Smooth muscle cell (in vitro differentiated cells): ENCODE results near the gene SPARC. TPM values are rescaled to one million over a fixed set of nuclear protein-coding genes. Genes with fewer than 3 reads are reported as not detected.

ENCODE experiments used
- DNase-seq: peaks from one replicate; lab custom pipeline; 2025; ENCODE audit not compliant: unreplicated experiment; lab: John Stamatoyannopoulos, UW
- H2AFZ ChIP-seq: fragments of 200-600 bp; sonication (generic); 2 replicates; pipeline ENCODE4 v1.6.0; 2016; ENCODE audit warnings: antibody characterized with exemption, low read depth, mild to moderate bottlenecking
- H3F3A ChIP-seq: fragments of 200-600 bp; sonication (generic); 2 replicates; pipeline ENCODE4 v1.6.0; 2017; ENCODE audit warnings: antibody characterized with exemption, low read depth
- H3K27ac ChIP-seq: fragments of 200-600 bp; sonication (generic); 2 replicates; pipeline ENCODE4 v1.5.1; 2016; ENCODE audit warnings: low read depth, mild to moderate bottlenecking
- H3K27me3 ChIP-seq: fragments of 200-600 bp; sonication (generic); 2 replicates; pipeline ENCODE4 v1.6.1; 2016; ENCODE audit warnings: low read depth, mild to moderate bottlenecking
- H3K36me3 ChIP-seq: fragments of 200-600 bp; sonication (generic); 2 replicates; pipeline ENCODE4 v1.5.1; 2016; ENCODE audit warnings: low read depth
- H3K4me1 ChIP-seq: fragments of 200-600 bp; sonication (generic); 2 replicates; pipeline ENCODE4 v1.5.1; 2016; ENCODE audit warnings: low read depth
- H3K4me2 ChIP-seq: fragments of 200-600 bp; sonication (generic); 2 replicates; pipeline ENCODE4 v1.6.0; 2016; ENCODE audit warnings: mild to moderate bottlenecking
- H3K4me3 ChIP-seq: fragments of 200-600 bp; sonication (generic); 2 replicates; pipeline ENCODE4 v1.5.1; 2016; ENCODE audit warnings: mild to moderate bottlenecking
- H3K79me2 ChIP-seq: fragments of 200-600 bp; sonication (generic); 2 replicates; pipeline ENCODE4 v1.6.0; 2016; ENCODE audit warnings: low read depth, mild to moderate bottlenecking
- H3K9ac ChIP-seq: fragments of 200-600 bp; sonication (generic); 2 replicates; pipeline ENCODE4 v1.6.0; 2016; ENCODE audit warnings: low read depth
- H3K9me3 ChIP-seq: fragments of 200-600 bp; sonication (generic); replicated peaks from 2 replicates; pipeline ENCODE4 v1.5.1; 2016; ENCODE audit warnings: low read depth
- H4K20me1 ChIP-seq: fragments of 200-600 bp; sonication (generic); 2 replicates; pipeline ENCODE4 v1.6.0; 2016; ENCODE audit warnings: low read depth
- WGBS: methylation state at CpG from one replicate; pipeline ENCODE4 v1.1.7; 2016; ENCODE audit warnings: low lambda C conversion rate; 5-methylcytosine and 5-hydroxymethylcytosine counted together
- polyA plus RNA-seq: library from polyadenylated mRNA; unstranded; fragments of >200 nt; fragmentation: Nextera tagmentation; extraction: Ambion mirVana; gene quantifications from 2 replicates; pipeline ENCODE4 v1.2.1, GENCODE V29; 2016
- total RNA-seq: library from RNA; depleted of rRNA; stranded (reverse); fragments of >200 nt; gene quantifications from 2 replicates; pipeline ENCODE4 v1.2.3, GENCODE V29; 2014
- TF ChIP-seq, protein P1 (sequence below): fragments of 200-600 bp; sonication (generic); IDR thresholded peaks from 2 replicates; pipeline ENCODE4 v1.5.1; 2017; ENCODE audit warnings: borderline replicate concordance, mild to moderate bottlenecking, antibody characterized with exemption; ENCODE audit not compliant: insufficient read depth, poor library complexity, severe bottlenecking

SPARC gene
- total and polyA plus RNA-seq, 2 experiments from 2014 or later = 7,113 to 19,518 TPM

DNA sequence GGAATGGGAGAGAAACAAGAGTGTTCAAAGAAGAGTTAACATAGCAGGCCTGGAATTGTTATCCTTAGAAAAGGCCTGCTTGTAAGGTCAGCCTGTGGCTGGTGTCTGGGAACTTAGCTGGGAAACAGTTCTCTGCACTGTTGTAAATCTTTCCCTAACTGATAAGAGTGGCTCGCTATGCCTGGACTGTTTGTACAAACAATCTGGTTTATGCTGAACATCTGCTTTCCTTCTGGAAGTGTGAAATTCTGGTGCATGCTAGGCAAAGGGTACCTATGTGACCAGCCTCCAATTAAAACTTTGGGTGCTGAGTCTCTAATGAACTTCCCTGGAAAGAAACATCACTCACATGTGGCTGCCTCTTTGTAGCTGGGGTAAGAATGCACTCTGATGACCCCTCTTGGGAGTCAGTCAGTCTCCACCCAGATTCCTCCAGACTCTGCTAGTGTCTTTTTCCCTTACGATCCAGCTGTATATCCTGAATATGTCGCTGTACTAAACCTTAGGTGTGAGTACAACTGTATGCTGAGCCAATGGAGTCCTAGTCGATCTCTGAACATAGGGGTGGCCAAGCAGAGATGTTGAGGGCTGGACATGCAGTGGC, 16.5 kb downstream of the SPARC start:
- Histone ChIP-seq H3F3A (peaks cover 87% of the 10 kb centered on the region), H3K4me1 (peaks cover 10% of the 10 kb centered on the region), H3K79me2 (peaks cover 78% of the 10 kb centered on the region), H3K4me2 (no peak overlapping the region), H3K9me3 (no peaks in the 10 kb centered on the region), H3K36me3 (peaks cover 24% of the 10 kb centered on the region), H4K20me1 (peaks cover 100% of the 10 kb centered on the region), H2AFZ (no peak overlapping the region), H3K27me3 (no peaks in the 10 kb centered on the region), H3K27ac (peak overlapping the region; percentile 99), H3K4me3 (no peak overlapping the region), H3K9ac (no peak overlapping the region)
- DNase-seq = no peak
- WGBS = 29% methylated on average over 4 of the region's 4 CpGs
- TF ChIP-seq, protein P1, sequence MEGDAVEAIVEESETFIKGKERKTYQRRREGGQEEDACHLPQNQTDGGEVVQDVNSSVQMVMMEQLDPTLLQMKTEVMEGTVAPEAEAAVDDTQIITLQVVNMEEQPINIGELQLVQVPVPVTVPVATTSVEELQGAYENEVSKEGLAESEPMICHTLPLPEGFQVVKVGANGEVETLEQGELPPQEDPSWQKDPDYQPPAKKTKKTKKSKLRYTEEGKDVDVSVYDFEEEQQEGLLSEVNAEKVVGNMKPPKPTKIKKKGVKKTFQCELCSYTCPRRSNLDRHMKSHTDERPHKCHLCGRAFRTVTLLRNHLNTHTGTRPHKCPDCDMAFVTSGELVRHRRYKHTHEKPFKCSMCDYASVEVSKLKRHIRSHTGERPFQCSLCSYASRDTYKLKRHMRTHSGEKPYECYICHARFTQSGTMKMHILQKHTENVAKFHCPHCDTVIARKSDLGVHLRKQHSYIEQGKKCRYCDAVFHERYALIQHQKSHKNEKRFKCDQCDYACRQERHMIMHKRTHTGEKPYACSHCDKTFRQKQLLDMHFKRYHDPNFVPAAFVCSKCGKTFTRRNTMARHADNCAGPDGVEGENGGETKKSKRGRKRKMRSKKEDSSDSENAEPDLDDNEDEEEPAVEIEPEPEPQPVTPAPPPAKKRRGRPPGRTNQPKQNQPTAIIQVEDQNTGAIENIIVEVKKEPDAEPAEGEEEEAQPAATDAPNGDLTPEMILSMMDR = no peak

DNA sequence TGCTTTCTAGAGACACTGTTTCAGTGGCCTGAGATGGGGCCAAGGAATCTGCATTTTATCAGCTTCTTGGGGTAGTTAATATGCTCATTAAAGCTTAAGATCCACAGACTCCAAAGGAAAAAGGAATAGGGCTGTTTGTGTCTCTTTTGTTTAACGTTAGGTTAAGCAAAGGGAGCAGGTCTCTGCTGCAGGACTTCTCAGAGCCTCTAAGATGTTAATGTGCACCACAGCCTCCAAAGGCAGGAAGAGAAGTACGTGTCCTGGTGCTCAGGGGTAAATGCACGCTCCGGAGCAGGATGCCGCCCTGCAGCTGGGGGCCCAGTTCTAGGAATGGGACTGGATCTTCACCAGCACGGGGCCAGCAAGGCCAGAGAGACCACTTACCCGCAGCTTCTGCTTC, 19.6 kb downstream of the SPARC start:
- H3K36me3 ChIP-seq = peaks cover 26% of the 10 kb centered on the region
- TF ChIP-seq, protein P1 = no peak
- DNase-seq = no peak
- no peaks in the 10 kb centered on the region for H3K9me3 ChIP-seq
- no peak overlapping the region for H3K4me3 ChIP-seq
- H3F3A ChIP-seq = peaks cover 90% of the 10 kb centered on the region
- H3K4me2 ChIP-seq = no peak overlapping the region
- H3K9ac ChIP-seq = no peak overlapping the region
- WGBS = 92% methylated on average over 7 of the region's 7 CpGs
- H2AFZ ChIP-seq = no peak overlapping the region
- no peaks in the 10 kb centered on the region for H3K27me3 ChIP-seq
- peak overlapping the region; percentile 99 for H3K27ac ChIP-seq
- H3K4me1 ChIP-seq = peaks cover 5% of the 10 kb centered on the region
- H3K79me2 ChIP-seq = peaks cover 52% of the 10 kb centered on the region
- H4K20me1 ChIP-seq = peaks cover 100% of the 10 kb centered on the region

DNA sequence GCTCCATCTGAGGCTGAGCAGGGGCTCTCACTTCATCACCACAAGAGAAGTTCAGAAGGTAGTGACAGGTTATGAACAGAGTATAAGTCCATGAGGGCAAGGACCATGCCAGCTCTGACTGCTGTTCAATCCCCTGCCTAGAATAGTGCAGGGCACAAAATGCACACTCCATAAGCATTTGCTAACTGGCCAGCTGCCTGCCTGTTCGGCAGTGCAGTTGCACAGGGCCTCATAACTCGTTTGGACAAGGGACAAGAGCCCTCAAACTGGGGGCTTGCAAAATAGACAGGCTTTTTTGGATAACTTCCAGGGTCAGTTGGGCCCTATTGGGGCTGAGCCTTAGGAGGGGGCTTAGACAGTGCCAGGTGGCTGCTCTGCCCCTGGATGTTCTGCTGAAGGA, 21.1 kb downstream of the SPARC start:
- Histone ChIP-seq H3K9me3 (no peaks in the 10 kb centered on the region), H3K9ac (no peak overlapping the region), H3K36me3 (peaks cover 26% of the 10 kb centered on the region), H4K20me1 (peaks cover 100% of the 10 kb centered on the region), H3K27ac (peak overlapping the region; percentile 99), H2AFZ (no peak overlapping the region), H3K79me2 (peaks cover 38% of the 10 kb centered on the region), H3K4me2 (no peak overlapping the region), H3F3A (peaks cover 89% of the 10 kb centered on the region), H3K4me1 (no peaks in the 10 kb centered on the region), H3K4me3 (no peak overlapping the region), H3K27me3 (no peaks in the 10 kb centered on the region)
- no peak for DNase-seq
- TF ChIP-seq, protein P1 = no peak
- WGBS = 84% methylated on average over 2 of the region's 2 CpGs
